Transverse colon (tissue), 4 donors: ENCODE data around the gene TUBB2A. TPM values are rescaled to one million over a fixed set of nuclear protein-coding genes. Genes with fewer than 3 reads are reported as not detected.
A peak's percentile ranks its signal among the peaks of the same experiment; 100 is the strongest.

Source experiments
- DNase-seq: peaks from one replicate; pipeline ENCODE4 v3.0.0-alpha.2; 2019
- H3K27ac ChIP-seq, 4 donors: fragments of 200-600 bp; sonication (generic); 2 replicates each; pipeline ENCODE4 v1.5.1; 2016 to 2018; ENCODE audit warnings: inconsistent platforms in 4 of 4
- H3K27me3 ChIP-seq: fragments of 200-600 bp; sonication (generic); 2 replicates; pipeline ENCODE4 v1.5.1; 2017; ENCODE audit warnings: inconsistent platforms
- H3K36me3 ChIP-seq, 4 donors: fragments of 200-600 bp; sonication (generic); 2 replicates each; pipeline ENCODE4 v1.5.1; 2017 to 2019; ENCODE audit warnings: inconsistent platforms in 4 of 4
- H3K4me1 ChIP-seq, 4 donors: fragments of 200-600 bp; sonication (generic); 2 replicates each; pipeline ENCODE4 v1.5.1; 2017 to 2020; ENCODE audit warnings: inconsistent platforms in 4 of 4
- H3K4me3 ChIP-seq, 4 donors: fragments of 200-600 bp; sonication (generic); 1 replicate in 1 of 4; 2 replicates in 3 of 4; pipeline versions ENCODE4 v1.5.1 to v1.6.1; 2017 to 2019; ENCODE audit warnings: inconsistent platforms in 4 of 4
- H3K9me3 ChIP-seq, 2 donors: fragments of 200-600 bp; sonication (generic); 2 replicates each; pipeline ENCODE4 v1.5.1; 2017 to 2019; ENCODE audit warnings: inconsistent platforms in 2 of 2
- EP300 ChIP-seq: sonication (generic); formaldehyde crosslinking; IDR thresholded peaks from one replicate; pipeline ENCODE4 v1.6.1; 2017; ENCODE audit warnings: antibody characterized with exemption, low read depth
- POLR2A ChIP-seq: fragments of 450-650 bp; IDR thresholded peaks from one replicate; pipeline ENCODE4 v1.6.1; 2016; ENCODE audit warnings: antibody characterized with exemption, mild to moderate bottlenecking, moderate library complexity
- POLR2AphosphoS5 ChIP-seq, 3 donors: sonication (generic); formaldehyde crosslinking; IDR thresholded peaks; one replicate each; pipeline ENCODE4 v1.6.1; 2016; ENCODE audit warnings: antibody characterized with exemption in 3 of 3
- WGBS, 2 donors: methylation state at CpG; one replicate each; pipeline ENCODE4 v1.1.5; 2018; ENCODE audit warnings: low coverage in 1 of 2; 5-methylcytosine and 5-hydroxymethylcytosine counted together
- in situ Hi-C, 4 donors: fragments of 200-750 bp; cut with MboI; loops; one replicate each; pipeline versions ENCODE4 v1.15.0 to v1.15.1; 2017; ENCODE audit warnings: low sequenced_read_pairs in 3 of 4, low pct_ligation_motif_present in 1 of 4, low pct_unique_long_range_greater_than_20kb in 1 of 4
- intact Hi-C: fragments of 100-400 bp; cut with DNase I; formaldehyde crosslinking; loops from one replicate; pipeline ENCODE4 v1.15.1; 2023; ENCODE audit warnings: low total_unique reads
- total RNA-seq, 4 donors: library from RNA; depleted of rRNA; stranded (reverse); fragments of >200 nt; gene quantifications; one replicate each; pipeline ENCODE4 v1.1.0, GENCODE V29; 2016
- TF ChIP-seq, protein P1 (sequence below), 5 experiments: fragments of 200-600 bp in 3 of 5; fragments of 450-650 bp in 2 of 5; sonication (generic) in 3 of 5; IDR thresholded peaks; 1 replicate in 2 of 5; 2 replicates in 3 of 5; pipeline ENCODE4 v1.5.1; 2016 to 2017; ENCODE audit warnings: antibody characterized with exemption in 5 of 5, inconsistent platforms in 3 of 5, mild to moderate bottlenecking in 2 of 5, moderate library complexity in 1 of 5

The TUBB2A gene
- total RNA-seq, 4 donors from 2014 or later, result 15.4 to 41.0 (median 29.4) TPM

DNA sequence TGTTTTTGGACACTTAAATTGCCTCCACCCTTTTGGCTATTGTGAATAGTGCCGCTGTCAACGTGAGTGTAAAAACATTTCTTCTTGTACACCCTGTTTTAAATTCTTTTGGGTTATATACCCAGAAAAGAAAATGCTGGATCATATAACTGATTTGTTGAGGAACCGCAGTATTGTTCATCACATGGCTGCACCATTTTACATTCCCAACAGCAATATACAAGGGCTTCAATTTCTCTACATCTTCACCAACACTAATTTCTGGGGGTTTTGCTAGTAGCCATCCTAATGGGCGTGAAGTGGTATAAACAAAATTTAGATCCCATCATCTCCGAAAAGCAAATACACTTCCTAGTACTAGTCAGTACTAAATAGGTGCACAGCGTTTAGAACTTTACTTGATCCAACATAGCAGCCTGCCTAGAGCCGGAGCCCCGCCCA, 39.4 kb downstream of the TUBB2A start:
- Histone ChIP-seq H3K27ac (peak overlapping the region; percentile 91 to 96 (median 92)), H3K36me3 (peaks cover 0 to 19% (median 3%) of the 10 kb centered on the region in 4 donors), H3K4me3 (peak overlapping the region in 3 of 4 donors; percentile 71 to 77 (median 72)), H3K4me1 (peaks cover 6 to 18% (median 10%) of the 10 kb centered on the region in 4 donors), H3K27me3 (no peaks in the 10 kb centered on the region), H3K9me3 (no peaks in the 10 kb centered on the region)
- TF ChIP-seq, protein P1, sequence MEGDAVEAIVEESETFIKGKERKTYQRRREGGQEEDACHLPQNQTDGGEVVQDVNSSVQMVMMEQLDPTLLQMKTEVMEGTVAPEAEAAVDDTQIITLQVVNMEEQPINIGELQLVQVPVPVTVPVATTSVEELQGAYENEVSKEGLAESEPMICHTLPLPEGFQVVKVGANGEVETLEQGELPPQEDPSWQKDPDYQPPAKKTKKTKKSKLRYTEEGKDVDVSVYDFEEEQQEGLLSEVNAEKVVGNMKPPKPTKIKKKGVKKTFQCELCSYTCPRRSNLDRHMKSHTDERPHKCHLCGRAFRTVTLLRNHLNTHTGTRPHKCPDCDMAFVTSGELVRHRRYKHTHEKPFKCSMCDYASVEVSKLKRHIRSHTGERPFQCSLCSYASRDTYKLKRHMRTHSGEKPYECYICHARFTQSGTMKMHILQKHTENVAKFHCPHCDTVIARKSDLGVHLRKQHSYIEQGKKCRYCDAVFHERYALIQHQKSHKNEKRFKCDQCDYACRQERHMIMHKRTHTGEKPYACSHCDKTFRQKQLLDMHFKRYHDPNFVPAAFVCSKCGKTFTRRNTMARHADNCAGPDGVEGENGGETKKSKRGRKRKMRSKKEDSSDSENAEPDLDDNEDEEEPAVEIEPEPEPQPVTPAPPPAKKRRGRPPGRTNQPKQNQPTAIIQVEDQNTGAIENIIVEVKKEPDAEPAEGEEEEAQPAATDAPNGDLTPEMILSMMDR (IDR thresholded peaks at IDR 0.05), result no peak
- TF ChIP-seq POLR2A (no peak), POLR2AphosphoS5 (IDR thresholded peaks at IDR 0.05) (no peak), EP300 (no peak)
- WGBS, 2 donors, result 19 to 20% methylated on average over 5 to 6 of the region's 8 CpGs
- DNase-seq, result no peak
- intact Hi-C loops (no loop called here), in situ Hi-C loops (loop anchor here in 2 of 4 donors (25.0 kb wide), 1 partner anchor 619 kb away; no protein-coding TSS in a partner anchor)

DNA sequence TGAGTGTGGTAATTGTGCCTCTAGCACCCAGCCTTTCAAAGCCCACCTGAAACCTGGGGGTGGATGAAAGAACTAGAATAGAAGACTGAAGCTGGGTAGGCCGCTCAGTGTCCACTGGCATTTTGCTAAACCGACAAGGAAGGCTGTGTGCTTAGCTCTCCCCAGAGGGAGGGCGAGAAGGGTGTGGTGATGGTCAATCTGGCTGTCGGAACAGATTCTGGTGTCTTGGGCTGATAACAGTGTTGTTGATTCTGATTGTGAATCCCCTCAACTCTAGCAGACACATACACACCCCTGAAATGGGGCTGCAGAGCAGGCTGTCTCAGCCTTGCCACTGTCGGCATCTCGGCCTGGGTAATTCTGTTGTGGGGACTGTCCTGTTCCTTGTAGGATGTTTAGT, 43.0 kb downstream of the TUBB2A start:
- Histone ChIP-seq H3K27me3 (no peaks in the 10 kb centered on the region), H3K36me3 (peaks cover 0 to 44% (median 10%) of the 10 kb centered on the region in 4 donors), H3K4me1 (peaks cover 3 to 11% (median 5%) of the 10 kb centered on the region in 4 donors), H3K27ac (no peak overlapping the region), H3K9me3 (no peaks in the 10 kb centered on the region), H3K4me3 (no peak overlapping the region)
- TF ChIP-seq, protein P1 (IDR thresholded peaks at IDR 0.05), result no peak
- TF ChIP-seq EP300, result no peak
- TF ChIP-seq POLR2A, result no peak
- in situ Hi-C loops, result loop anchor here in 2 of 4 donors (25.0 kb wide), 1 partner anchor 623 kb away; no protein-coding TSS in a partner anchor
- no peak for DNase-seq
- WGBS, 2 donors, result 98% methylated on average over 6 of the region's 6 CpGs; no CpG with 5 or more reads in 1 of the 2 donors
- intact Hi-C loops, result no loop called here

DNA sequence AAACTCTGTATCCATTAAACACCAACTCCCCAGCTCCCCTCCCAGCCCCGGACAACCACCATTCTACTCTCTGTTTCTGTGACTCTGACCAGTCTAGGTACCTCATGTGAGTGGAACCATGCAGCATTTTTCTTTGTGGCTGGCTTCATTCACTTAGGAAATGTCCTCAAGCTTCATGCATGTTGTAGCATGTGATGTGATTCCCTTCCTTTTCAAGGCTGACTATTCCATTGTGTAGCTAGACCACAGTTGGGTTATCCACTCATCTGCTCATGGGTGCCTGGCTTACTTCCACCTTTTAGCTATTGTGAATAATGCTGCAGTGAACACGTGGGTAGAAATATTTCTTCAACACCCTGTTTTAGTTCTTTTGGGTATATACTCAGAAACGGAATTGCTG, 47.6 kb downstream of the TUBB2A start:
- Histone ChIP-seq H3K4me1 (no peaks in the 10 kb centered on the region), H3K27ac (no peak overlapping the region), H3K27me3 (no peaks in the 10 kb centered on the region), H3K9me3 (no peaks in the 10 kb centered on the region), H3K36me3 (peaks cover 0 to 78% (median 25%) of the 10 kb centered on the region in 4 donors), H3K4me3 (no peak overlapping the region)
- no peak for DNase-seq
- in situ Hi-C loops (loop anchor here in 2 of 4 donors (25.0 kb wide), 1 partner anchor 628 kb away; no protein-coding TSS in a partner anchor), intact Hi-C loops (no loop called here)
- no peak for TF ChIP-seq POLR2A
- TF ChIP-seq POLR2AphosphoS5 (IDR thresholded peaks at IDR 0.05), result no peak
- TF ChIP-seq, protein P1 (IDR thresholded peaks at IDR 0.05), result no peak
- no peak for TF ChIP-seq EP300
- WGBS, 2 donors, result 86 to 89% methylated on average over 3 of the region's 3 CpGs

DNA sequence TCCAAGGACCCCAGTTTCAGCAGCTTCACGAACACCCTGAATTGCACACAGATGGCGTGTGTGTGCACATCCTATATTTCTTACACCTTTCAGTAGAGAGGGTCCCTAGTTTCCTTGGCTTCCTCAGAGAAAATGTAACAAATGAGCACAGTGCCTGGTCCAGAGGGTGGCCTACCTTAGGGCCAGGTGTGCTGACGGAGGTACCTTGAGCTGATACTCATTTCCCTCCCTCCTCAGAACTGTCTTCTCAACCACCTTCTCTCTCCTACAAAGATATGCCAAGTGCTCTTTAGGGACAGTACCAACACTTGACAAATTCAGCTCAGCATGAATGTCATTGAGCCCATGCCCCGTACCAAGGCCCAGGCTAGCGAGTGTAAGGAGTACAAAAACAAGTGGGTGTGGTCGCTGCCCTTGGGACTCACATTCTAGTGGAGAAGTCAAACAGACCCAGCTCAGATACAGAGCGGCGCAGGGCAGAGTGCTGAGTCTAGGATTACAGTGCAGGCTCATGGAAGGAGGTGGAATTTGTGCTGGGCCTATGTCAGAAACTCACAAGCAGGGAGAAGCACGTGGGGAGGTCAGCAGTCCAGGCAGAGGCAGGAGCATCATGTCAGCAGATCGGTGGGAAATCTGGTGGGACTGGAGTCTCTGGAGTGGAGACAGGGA, 48.5 kb downstream of the TUBB2A start:
- no peak for DNase-seq
- Histone ChIP-seq H3K9me3 (no peaks in the 10 kb centered on the region), H3K4me3 (no peak overlapping the region), H3K36me3 (peaks cover 0 to 78% (median 25%) of the 10 kb centered on the region in 4 donors), H3K4me1 (no peaks in the 10 kb centered on the region), H3K27me3 (no peaks in the 10 kb centered on the region), H3K27ac (no peak overlapping the region)
- WGBS, 2 donors, result 84% methylated on average over 10 of the region's 10 CpGs; no CpG with 5 or more reads in 1 of the 2 donors
- in situ Hi-C loops, result loop anchor here in 2 of 4 donors (25.0 kb wide), 1 partner anchor 628 kb away; no protein-coding TSS in a partner anchor
- intact Hi-C loops, result no loop called here
- TF ChIP-seq, protein P1 (IDR thresholded peaks at IDR 0.05), result no peak
- TF ChIP-seq EP300, result no peak
- TF ChIP-seq POLR2AphosphoS5 (IDR thresholded peaks at IDR 0.05), result no peak
- TF ChIP-seq POLR2A, result no peak

Other genes with a start within 250 kb of the TUBB2A start
- 100 to 1,000 TPM; 134 to 276 (median 170) TPM for gene SERPINB6, start 186.0 kb downstream of the TUBB2A start, total RNA-seq
- gene NQO2, start 157.7 kb downstream of the TUBB2A start, total RNA-seq, result 1 to 10 TPM in 3 of 4 donors, under 1 TPM in 1; 1.00 to 9.7 (median 7.2) TPM
- gene RIPK1, start 89.0 kb downstream of the TUBB2A start, total RNA-seq, result 10 to 100 TPM; 12.1 to 46.0 (median 34.6) TPM
- gene BPHL, start 38.8 kb downstream of the TUBB2A start, total RNA-seq, result 10 to 100 TPM; 16.1 to 32.5 (median 21.2) TPM
- gene TUBB2B, start 70.1 kb upstream of the TUBB2A start, total RNA-seq, result 10 to 100 TPM in 2 of 4 donors, 1 to 10 TPM in 2; 2.9 to 14.9 (median 9.4) TPM
- gene PSMG4, start 101.4 kb upstream of the TUBB2A start, total RNA-seq, result 10 to 100 TPM; 10.1 to 22.7 (median 16.7) TPM